Esophagus (tissue), 2 donors: ENCODE results near the gene SIK3. TPM values are rescaled to one million over a fixed set of nuclear protein-coding genes. Genes with fewer than 3 reads are reported as not detected.

ENCODE experiments used
- H3K27ac ChIP-seq, 2 donors: one replicate each; pipeline ENCODE4 v1.5.1; 2013; ENCODE audit warnings: low read depth in 2 of 2, mild to moderate bottlenecking in 2 of 2, inconsistent platforms in 1 of 2, low read length in 1 of 2, moderate library complexity in 1 of 2
- H3K27me3 ChIP-seq, 2 donors: one replicate each; pipeline ENCODE4 v1.6.1; 2013; ENCODE audit warnings: low read length in 2 of 2, control low read depth in 1 of 2, mild to moderate bottlenecking in 1 of 2; ENCODE audit not compliant: insufficient read depth in 2 of 2, control insufficient read depth in 1 of 2
- H3K36me3 ChIP-seq, 2 donors: one replicate each; pipeline ENCODE4 v1.6.1; 2013; ENCODE audit warnings: low read length in 1 of 2; ENCODE audit not compliant: control insufficient read depth in 2 of 2, insufficient read depth in 2 of 2
- H3K4me1 ChIP-seq, 2 donors: one replicate each; pipeline ENCODE4 v1.6.1; 2013; ENCODE audit warnings: low read length in 1 of 2; ENCODE audit not compliant: control insufficient read depth in 2 of 2, insufficient read depth in 2 of 2
- H3K4me3 ChIP-seq, 2 donors: one replicate each; pipeline ENCODE4 v1.5.1; 2013; ENCODE audit warnings: low read length in 2 of 2, mild to moderate bottlenecking in 2 of 2, low read depth in 1 of 2, moderate library complexity in 1 of 2
- H3K9me3 ChIP-seq, 2 donors: one replicate each; pipeline ENCODE4 v1.6.1; 2013; ENCODE audit warnings: mild to moderate bottlenecking in 2 of 2, low read depth in 1 of 2, low read length in 1 of 2, moderate library complexity in 1 of 2; ENCODE audit not compliant: control insufficient read depth in 2 of 2, insufficient read depth in 1 of 2
- WGBS, 2 donors: extraction: QIAGEN DNeasy Blood & Tissue Kit; methylation state at CpG; one replicate each; pipeline ENCODE4 v1.1.7; 2013; 5-methylcytosine and 5-hydroxymethylcytosine counted together
- polyA plus RNA-seq, 2 donors: library from polyadenylated mRNA; stranded (reverse); fragments of 200-250 nt; gene quantifications; one replicate each; pipeline ENCODE4 v1.2.3, GENCODE V29; 2013
- donor health status: healthy with polysubstance abuse.
- donor health status: Bipolar disorder and iron deficiency.

The SIK3 gene
- polyA plus RNA-seq, 2 donors = 6.4 to 7.0 TPM

GRCh38 chr11:116829525-116830183 lies 268.6 kb downstream of the SIK3 start, which contains the start of gene APOC3:
Gene APOC3 (plus strand): TSS chr11:116829907. CDS start chr11:116830583, 676 bp downstream.
- Histone ChIP-seq H3K27me3 (no peaks in the 10 kb centered on the region), H3K4me3 (no peak within 1 kb of the TSS), H3K9me3 (no peaks in the 10 kb centered on the region), H3K4me1 (no peaks in the 10 kb centered on the region), H3K27ac (no peak within 1 kb of the TSS), H3K36me3 (no peaks in the 10 kb centered on the region)
- 69 to 76% methylated on average over 9 of the region's 9 CpGs for WGBS, 2 donors

GRCh38 chr11:116828632-116829524 lies 269.4 kb downstream of the SIK3 start:
- Histone ChIP-seq H3K27me3 (no peaks in the 10 kb centered on the region), H3K36me3 (no peaks in the 10 kb centered on the region), H3K4me1 (no peaks in the 10 kb centered on the region), H3K4me3 (no peak overlapping the region), H3K9me3 (no peaks in the 10 kb centered on the region), H3K27ac (no peak overlapping the region)
- 55 to 74% methylated on average over 16 of the region's 16 CpGs for WGBS, 2 donors

GRCh38 chr11:116827461-116827860 lies 270.8 kb downstream of the SIK3 start:
- no peaks in the 10 kb centered on the region for H3K27me3 ChIP-seq
- H3K4me1 ChIP-seq = no peaks in the 10 kb centered on the region
- WGBS, 2 donors = 80 to 92% methylated on average over 3 to 6 of the region's 6 CpGs
- H3K4me3 ChIP-seq = no peak overlapping the region
- H3K27ac ChIP-seq = no peak overlapping the region
- H3K36me3 ChIP-seq = no peaks in the 10 kb centered on the region
- no peaks in the 10 kb centered on the region for H3K9me3 ChIP-seq

GRCh38 chr11:116826751-116827431 lies 271.3 kb downstream of the SIK3 start:
- Histone ChIP-seq H3K27ac (no peak overlapping the region), H3K4me1 (no peaks in the 10 kb centered on the region), H3K36me3 (no peaks in the 10 kb centered on the region), H3K4me3 (no peak overlapping the region), H3K27me3 (no peaks in the 10 kb centered on the region), H3K9me3 (no peaks in the 10 kb centered on the region)
- 70 to 72% methylated on average over 9 of the region's 9 CpGs for WGBS, 2 donors

- no peaks in the 10 kb centered on the region for H3K9me3 ChIP-seq
- no peak overlapping the region for H3K4me3 ChIP-seq
- H3K27me3 ChIP-seq = no peaks in the 10 kb centered on the region
- no peak overlapping the region for H3K27ac ChIP-seq
- 74 to 75% methylated on average over 22 of the region's 22 CpGs for WGBS, 2 donors
- H3K36me3 ChIP-seq = no peaks in the 10 kb centered on the region
- H3K4me1 ChIP-seq = no peaks in the 10 kb centered on the region
Measured at GRCh38 chr11:116825854-116826750, 272.1 kb downstream of the SIK3 start.

- no peak overlapping the region for H3K27ac ChIP-seq
- H3K9me3 ChIP-seq = no peaks in the 10 kb centered on the region
- no peak overlapping the region for H3K4me3 ChIP-seq
- H3K27me3 ChIP-seq = no peaks in the 10 kb centered on the region
- no peaks in the 10 kb centered on the region for H3K4me1 ChIP-seq
- WGBS, 2 donors = 68 to 71% methylated on average over 5 of the region's 5 CpGs
- no peaks in the 10 kb centered on the region for H3K36me3 ChIP-seq
Measured at GRCh38 chr11:116825434-116825833, 272.8 kb downstream of the SIK3 start.

- Histone ChIP-seq H3K27ac (no peak within 1 kb of the TSS), H3K27me3 (no peaks in the 10 kb centered on the region), H3K36me3 (no peaks in the 10 kb centered on the region), H3K4me3 (no peak within 1 kb of the TSS), H3K9me3 (no peaks in the 10 kb centered on the region), H3K4me1 (no peaks in the 10 kb centered on the region)
- WGBS, 2 donors = 69 to 77% methylated on average over 16 of the region's 16 CpGs
Measured at GRCh38 chr11:116823031-116823843, 275.0 kb downstream of the SIK3 start, which contains the start of gene APOA4. Gene APOA4 (minus strand): TSS chr11:116823304. CDS start chr11:116823191, 113 bp downstream.

GRCh38 chr11:116822575-116822974 lies 275.7 kb downstream of the SIK3 start:
- H3K27ac ChIP-seq = no peak overlapping the region
- H3K9me3 ChIP-seq = no peaks in the 10 kb centered on the region
- H3K4me1 ChIP-seq = no peaks in the 10 kb centered on the region
- no peaks in the 10 kb centered on the region for H3K27me3 ChIP-seq
- no peak overlapping the region for H3K4me3 ChIP-seq
- WGBS, 2 donors = 73 to 75% methylated on average over 5 of the region's 5 CpGs
- no peaks in the 10 kb centered on the region for H3K36me3 ChIP-seq
